Activated T-cell treated with anti-CD3 and anti-CD28 coated beads for 24 hours (primary cell): ENCODE measurements around the gene IL13RA1.
"Not testable (repeated sequence)": the region's sequence is repeated elsewhere in the genome, so short reads cannot be mapped to it uniquely, and the experiment has no call there.

Experiments used
- DNase-seq: peaks from one replicate; pipeline ENCODE4 v3.0.0-alpha.2; 2020; ENCODE audit warnings: low read depth

IL13RA1 gene

GRCh38 chrX:118726887-118727685, at the start of gene IL13RA1:
IL13RA1 (plus strand) TSS chrX:118727606; CDS start chrX:118727639, 33 bp downstream.
- no peak for DNase-seq

- no peak for DNase-seq
Measured at GRCh38 chrX:118679290-118679689, 48.1 kb upstream of the IL13RA1 start.

- no peak for DNase-seq
Measured at GRCh38 chrX:118682258-118683014, 45.0 kb upstream of the IL13RA1 start.

- DNase-seq = no peak
Measured at GRCh38 chrX:118685393-118685792, 42.0 kb upstream of the IL13RA1 start.

GRCh38 chrX:118688935-118689334, 38.5 kb upstream of the IL13RA1 start:
- DNase-seq = no peak

- no peak for DNase-seq
Measured at GRCh38 chrX:118693843-118694242, 33.6 kb upstream of the IL13RA1 start.

- DNase-seq = no peak
Measured at GRCh38 chrX:118694638-118695037, 32.8 kb upstream of the IL13RA1 start.

GRCh38 chrX:118698516-118699170, 28.8 kb upstream of the IL13RA1 start:
- no peak for DNase-seq

GRCh38 chrX:118702741-118703140, 24.7 kb upstream of the IL13RA1 start:
- no peak for DNase-seq

- no peak for DNase-seq
Measured at GRCh38 chrX:118706681-118707080, 20.7 kb upstream of the IL13RA1 start.

- DNase-seq = no peak
Measured at GRCh38 chrX:118714521-118714920, 12.9 kb upstream of the IL13RA1 start.

- DNase-seq = not testable (repeated sequence)
Measured at GRCh38 chrX:118715917-118716316, 11.5 kb upstream of the IL13RA1 start.

- not testable (repeated sequence) for DNase-seq
Measured at GRCh38 chrX:118716833-118717232, 10.6 kb upstream of the IL13RA1 start.

GRCh38 chrX:118717678-118718391, 9.6 kb upstream of the IL13RA1 start:
- no peak for DNase-seq

GRCh38 chrX:118718737-118719136, 8.7 kb upstream of the IL13RA1 start:
- DNase-seq = no peak

GRCh38 chrX:118720058-118720707, 7.2 kb upstream of the IL13RA1 start:
- no peak for DNase-seq

GRCh38 chrX:118723376-118723775, 4.0 kb upstream of the IL13RA1 start:
- no peak for DNase-seq

- no peak for DNase-seq
Measured at GRCh38 chrX:118724365-118724764, 3.0 kb upstream of the IL13RA1 start.

- DNase-seq = no peak
Measured at GRCh38 chrX:118724775-118725174, 2.6 kb upstream of the IL13RA1 start.

- DNase-seq = no peak
Measured at GRCh38 chrX:118726396-118726795, 1.0 kb upstream of the IL13RA1 start.

- no peak for DNase-seq
Measured at GRCh38 chrX:118727686-118728339, 407 bp downstream of the IL13RA1 start.
